SU-DHL-6 (cell line): Measurements from ENCODE around the gene NDUFB11.
"Not testable (repeated sequence)": the region's sequence is repeated elsewhere in the genome, so short reads cannot be mapped to it uniquely, and the experiment has no call there.

Experiments
- H2AFZ ChIP-seq: fragments of 200-600 bp; sonication (generic); 2 replicates; pipeline ENCODE4 v1.6.1; 2014; ENCODE audit warnings: low read depth, mild to moderate bottlenecking, moderate library complexity, mixed read lengths, antibody characterized with exemption, low read length; ENCODE audit not compliant: severe bottlenecking
- H3F3A ChIP-seq: fragments of 200-600 bp; shearing (Covaris generic); 2 replicates; pipeline ENCODE4 v1.6.0; 2016; ENCODE audit warnings: antibody characterized with exemption, mild to moderate bottlenecking; ENCODE audit not compliant: insufficient read depth
- H3K27ac ChIP-seq: fragments of 200-600 bp; sonication (generic); 2 replicates; pipeline ENCODE4 v1.5.1; 2016; ENCODE audit warnings: low read depth, mild to moderate bottlenecking, low read length, moderate library complexity, mixed read lengths
- H3K27me3 ChIP-seq: fragments of 200-600 bp; sonication (generic), shearing (Covaris generic); 2 replicates; pipeline ENCODE4 v1.6.0; 2014; ENCODE audit warnings: mild to moderate bottlenecking, low read length
- H3K36me3 ChIP-seq: fragments of 200-600 bp; sonication (generic); 2 replicates; pipeline ENCODE4 v1.6.1; 2014; ENCODE audit warnings: mild to moderate bottlenecking, low read length, mixed read lengths
- H3K4me2 ChIP-seq: fragments of 300-600, 200-600 bp; shearing (Covaris generic), sonication (generic); 2 replicates; pipeline ENCODE4 v1.6.0; 2014; ENCODE audit warnings: low read length, low read depth, mild to moderate bottlenecking; ENCODE audit not compliant: poor library complexity, severe bottlenecking
- H3K4me3 ChIP-seq: fragments of 200-600 bp; sonication (generic); 2 replicates; pipeline ENCODE4 v1.5.1; 2014; ENCODE audit warnings: antibody characterized with exemption, low read length, mild to moderate bottlenecking, mixed read lengths; ENCODE audit not compliant: insufficient read depth, poor library complexity, severe bottlenecking
- H3K79me2 ChIP-seq: fragments of 200-600 bp; sonication (generic); 2 replicates; pipeline ENCODE4 v1.6.1; 2014; ENCODE audit warnings: mild to moderate bottlenecking, low read length, moderate library complexity; ENCODE audit not compliant: insufficient read depth
- H3K9ac ChIP-seq: fragments of 200-600 bp; sonication (generic); 2 replicates; pipeline ENCODE4 v1.7.0; 2014; ENCODE audit warnings: mild to moderate bottlenecking, low read length
- H3K9me2 ChIP-seq: fragments of 200-600 bp; sonication (generic); replicated peaks from 2 replicates; pipeline ENCODE4 v1.6.1; 2014; ENCODE audit warnings: low read length; ENCODE audit not compliant: insufficient read depth
- H3K9me3 ChIP-seq: fragments of 200-600 bp; sonication (generic); 2 replicates; pipeline ENCODE4 v1.6.1; 2014; ENCODE audit warnings: low read length, mixed read lengths; ENCODE audit not compliant: insufficient read depth
- H4K20me1 ChIP-seq: fragments of 200-600 bp; sonication (generic); 2 replicates; pipeline ENCODE4 v1.6.1; 2014; ENCODE audit warnings: low read depth, mild to moderate bottlenecking, antibody characterized with exemption, low read length, moderate library complexity, mixed read lengths
- CTCF ChIP-seq: fragments of 200-600 bp; sonication (generic); IDR thresholded peaks from one replicate; pipeline ENCODE4 v1.5.1; 2017; ENCODE audit warnings: antibody characterized with exemption, mild to moderate bottlenecking, low read length, moderate library complexity; ENCODE audit not compliant: insufficient read depth, poor library complexity, severe bottlenecking
- EZH2phosphoT487 ChIP-seq: fragments of 200-600 bp; sonication (generic), shearing (Covaris generic); conservative IDR thresholded peaks from 2 replicates; pipeline ENCODE4 v1.6.1; 2018; ENCODE audit warnings: mild to moderate bottlenecking, antibody characterized with exemption, low read length, moderate library complexity, mixed read lengths

NDUFB11 gene

GRCh38 chrX:47133493-47133892 is 11.0 kb downstream of the NDUFB11 start:
- no peak overlapping the region for H2AFZ ChIP-seq
- H3K4me2 ChIP-seq, result no peak overlapping the region
- TF ChIP-seq CTCF (no peak), EZH2phosphoT487 (no peak)
- no peaks in the 10 kb centered on the region for H3F3A ChIP-seq
- 0 out of 2 replicates have a peak, but pooled peaks cover 2% of the 10 kb centered on the region for H3K79me2 ChIP-seq
- no peaks in the 10 kb centered on the region for H3K27me3 ChIP-seq
- no peaks in the 10 kb centered on the region for H3K36me3 ChIP-seq
- no peak overlapping the region for H3K9ac ChIP-seq
- no peaks in the 10 kb centered on the region for H3K9me2 ChIP-seq
- no peak overlapping the region for H3K4me3 ChIP-seq
- no peaks in the 10 kb centered on the region for H3K9me3 ChIP-seq
- H4K20me1 ChIP-seq, result no peaks in the 10 kb centered on the region
- H3K27ac ChIP-seq, result no peak overlapping the region

GRCh38 chrX:47129899-47130358 is 14.6 kb downstream of the NDUFB11 start:
- peak overlapping the region; percentile 65 for H3K9ac ChIP-seq

GRCh38 chrX:47129157-47129898 is 15.2 kb downstream of the NDUFB11 start:
- Histone ChIP-seq H3K79me2 (0 out of 2 replicates have a peak, but pooled peaks cover 2% of the 10 kb centered on the region), H3K9ac (peak overlapping the region; percentile 65), H3K9me2 (no peaks in the 10 kb centered on the region), H3K27me3 (no peaks in the 10 kb centered on the region), H3F3A (no peaks in the 10 kb centered on the region), H2AFZ (peak overlapping the region; percentile 73), H3K9me3 (no peaks in the 10 kb centered on the region), H3K27ac (peak overlapping the region; percentile 56), H3K4me2 (peak overlapping the region; percentile 77), H4K20me1 (no peaks in the 10 kb centered on the region), H3K4me3 (peak overlapping the region; percentile 71), H3K36me3 (no peaks in the 10 kb centered on the region)
- TF ChIP-seq EZH2phosphoT487 (no peak), CTCF (no peak)

More at GRCh38 chrX:47129899-47130358, 14.6 kb downstream of the NDUFB11 start:
- H3K27me3 ChIP-seq, result no peaks in the 10 kb centered on the region
- H4K20me1 ChIP-seq, result no peaks in the 10 kb centered on the region
- no peak overlapping the region for H2AFZ ChIP-seq
- peak overlapping the region; percentile 77 for H3K4me2 ChIP-seq
- H3K79me2 ChIP-seq, result 0 out of 2 replicates have a peak, but pooled peaks cover 2% of the 10 kb centered on the region
- TF ChIP-seq CTCF (no peak), EZH2phosphoT487 (no peak)
- H3K9me2 ChIP-seq, result no peaks in the 10 kb centered on the region
- H3K9me3 ChIP-seq, result no peaks in the 10 kb centered on the region
- no peak overlapping the region for H3K27ac ChIP-seq
- no peaks in the 10 kb centered on the region for H3K36me3 ChIP-seq
- no peaks in the 10 kb centered on the region for H3F3A ChIP-seq
- H3K4me3 ChIP-seq, result peak overlapping the region; percentile 71

- H3K4me2 ChIP-seq, H3K9me3 ChIP-seq, H3K27ac ChIP-seq, H3F3A ChIP-seq, H3K9ac ChIP-seq, H4K20me1 ChIP-seq, H3K79me2 ChIP-seq, H3K36me3 ChIP-seq, H3K27me3 ChIP-seq, H3K9me2 ChIP-seq, H2AFZ ChIP-seq, H3K4me3 ChIP-seq: not testable (repeated sequence)
These were observed 20.0 kb downstream of the NDUFB11 start for GRCh38 chrX:47124466-47124865.

GRCh38 chrX:47116551-47117110 is 27.9 kb downstream of the NDUFB11 start:
- H4K20me1 ChIP-seq, H2AFZ ChIP-seq, H3K9ac ChIP-seq: not testable (repeated sequence)

More at GRCh38 chrX:47116551-47117110, 27.9 kb downstream of the NDUFB11 start:
- not testable (repeated sequence) for H3K4me3 ChIP-seq, H3K36me3 ChIP-seq, H3K27me3 ChIP-seq, H3K9me3 ChIP-seq, H3K79me2 ChIP-seq, H3K9me2 ChIP-seq, H3K4me2 ChIP-seq, H3K27ac ChIP-seq, H3F3A ChIP-seq
